Kidney (tissue), 14 donors: Measurements from ENCODE around the gene CAPN12. TPM values are rescaled to one million over a fixed set of nuclear protein-coding genes. Genes with fewer than 3 reads are reported as not detected.

ENCODE experiments used
- DNase-seq, 5 donors: peaks; one replicate each; pipeline ENCODE4 v3.0.0-alpha.2; 2013 to 2020
- FAIRE-seq: peaks from 2 replicates; lab custom pipeline; 2012; peaks lifted over from hg19 to GRCh38; lab: Jason Lieb, UNC
- H3K27ac ChIP-seq, 2 donors: one replicate each; pipeline ENCODE4 v1.7.0; 2013; ENCODE audit warnings: low read depth in 2 of 2, low read length in 2 of 2, inconsistent platforms in 1 of 2
- H3K27me3 ChIP-seq: one replicate; pipeline ENCODE4 v1.7.1; 2013; ENCODE audit warnings: low read length, inconsistent platforms; ENCODE audit not compliant: control insufficient read depth, insufficient read depth
- H3K36me3 ChIP-seq, 3 donors: one replicate each; pipeline versions ENCODE4 v1.7.0 to v1.7.1; 2013; ENCODE audit warnings: low read length in 3 of 3, control low read depth in 1 of 3, inconsistent platforms in 1 of 3; ENCODE audit not compliant: insufficient read depth in 3 of 3, control insufficient read depth in 2 of 3
- H3K4me1 ChIP-seq, 3 donors: one replicate each; pipeline versions ENCODE4 v1.7.0 to v1.7.1; 2013; ENCODE audit warnings: low read length in 3 of 3, inconsistent platforms in 1 of 3, low read depth in 1 of 3; ENCODE audit not compliant: control insufficient read depth in 2 of 3, insufficient read depth in 2 of 3
- H3K4me3 ChIP-seq, 3 donors: one replicate each; pipeline versions ENCODE4 v1.7.0 to v1.8.1; 2013; ENCODE audit warnings: low read length in 3 of 3, control low read depth in 1 of 3, inconsistent platforms in 1 of 3
- H3K9ac ChIP-seq, 3 donors: one replicate each; pipeline versions ENCODE4 v1.7.0 to v1.7.1; 2013; ENCODE audit warnings: low read length in 3 of 3, control low read depth in 1 of 3, inconsistent platforms in 1 of 3
- H3K9me3 ChIP-seq, 3 donors: one replicate each; pipeline versions ENCODE4 v1.7.0 to v1.7.1; 2013; ENCODE audit warnings: low read length in 3 of 3, control low read depth in 1 of 3, inconsistent platforms in 1 of 3; ENCODE audit not compliant: control insufficient read depth in 2 of 3, insufficient read depth in 1 of 3
- CTCF ChIP-seq: IDR thresholded peaks from 3 replicates; pipeline ENCODE4 v1.5.1; 2012; ENCODE audit warnings: mild to moderate bottlenecking, moderate library complexity, borderline replicate concordance; ENCODE audit not compliant: insufficient read depth; ENCODE audit errors: extremely low read depth
- intact Hi-C: fragments of 100-400 bp; cut with DNase I; formaldehyde crosslinking; loops from one replicate; pipeline ENCODE4 v1.11.1; 2022
- polyA plus RNA-seq: library from polyadenylated mRNA; stranded (reverse); fragments of 350-450 nt; fragmentation: Illumina TruSeq; extraction: RNeasy Lipid Tissue Mini Kit (QIAGEN cat#74804); gene quantifications from one replicate; pipeline ENCODE4 v1.2.3, GENCODE V29; 2014; ENCODE audit warnings: low read depth, low replicate concordance; ENCODE audit not compliant: insufficient read depth
- total RNA-seq: library from RNA; stranded (reverse); fragmentation: NEBNext Ultra II Directional; extraction: Animal tissue kit (Norgen Biotek cat#: 25700); gene quantifications from one replicate; pipeline ENCODE4 v1.2.1, GENCODE V29; 2021
- donor health status: control.
- donor health status: control.
- donor health status: control.
- donor health status: control.
- donor health status: control.
- donor health status: DM: yes; HTN: yes; CAD: no.
- donor health status: Normal renal cell carcinoma (clear cell type).

CAPN12 gene
- total and polyA plus RNA-seq, 2 donors from 2014 or later: 27.1 to 31.1 TPM

GRCh38 chr19:38709119-38709518 lies 35.2 kb downstream of the CAPN12 start:
- no peak for DNase-seq
- Histone ChIP-seq H3K27ac (peak overlapping the region; percentile 50 to 51), H3K27me3 (no peaks in the 10 kb centered on the region), H3K36me3 (peaks cover 4 to 86% (median 57%) of the 10 kb centered on the region in 3 donors), H3K9me3 (no peaks in the 10 kb centered on the region), H3K9ac (peak overlapping the region in 1 of 3 donors; percentile 12), H3K4me3 (no peak overlapping the region), H3K4me1 (peaks cover 0 to 75% (median 31%) of the 10 kb centered on the region in 3 donors)
- intact Hi-C loops: no loop called here
- no peak for FAIRE-seq
- TF ChIP-seq CTCF: no peak

GRCh38 chr19:38708413-38709024 lies 35.8 kb downstream of the CAPN12 start:
- Histone ChIP-seq H3K9ac (peak overlapping the region in 1 of 3 donors; percentile 31), H3K36me3 (peaks cover 4 to 92% (median 62%) of the 10 kb centered on the region in 3 donors), H3K27ac (peak overlapping the region; percentile 69 to 82), H3K9me3 (no peaks in the 10 kb centered on the region), H3K27me3 (no peaks in the 10 kb centered on the region), H3K4me3 (no peak overlapping the region), H3K4me1 (peaks cover 0 to 70% (median 25%) of the 10 kb centered on the region in 3 donors)
- peak in 1 of 5 donors; percentile 75 for DNase-seq
- no peak for TF ChIP-seq CTCF
- no peak for FAIRE-seq
- intact Hi-C loops: no loop called here

GRCh38 chr19:38707512-38708114 lies 36.7 kb downstream of the CAPN12 start:
- Histone ChIP-seq H3K27ac (peak overlapping the region; percentile 69 to 82), H3K36me3 (peaks cover 4 to 94% (median 62%) of the 10 kb centered on the region in 3 donors), H3K4me1 (peaks cover 0 to 60% (median 23%) of the 10 kb centered on the region in 3 donors), H3K4me3 (no peak overlapping the region), H3K27me3 (no peaks in the 10 kb centered on the region), H3K9ac (peak overlapping the region in 1 of 3 donors; percentile 31), H3K9me3 (no peaks in the 10 kb centered on the region)
- TF ChIP-seq CTCF: no peak
- DNase-seq (peak in 1 of 5 donors; percentile 94), FAIRE-seq (no peak)
- intact Hi-C loops: no loop called here
